ENCODE results near the gene MED13.

DNA sequence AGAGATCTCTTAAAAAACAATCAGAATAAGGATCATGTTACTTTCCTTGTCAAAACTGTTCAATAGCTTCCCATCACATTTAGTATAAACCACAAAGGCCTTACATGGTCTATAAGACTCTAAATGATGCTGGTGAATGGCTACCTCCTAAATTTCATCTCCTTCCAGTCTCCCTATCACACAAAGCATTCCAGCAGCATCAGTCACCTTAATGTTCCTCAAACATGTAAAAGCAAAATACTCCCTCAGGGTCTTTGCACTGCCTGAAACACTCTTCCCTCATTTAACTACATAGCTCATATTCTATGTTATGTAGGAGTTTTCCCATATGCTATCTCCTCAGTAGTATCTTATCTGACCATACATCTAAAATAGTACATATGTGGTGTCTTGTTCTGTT is 83.8 kb downstream of the MED13 start:
- TF ChIP-seq E2F1 (CRISPR knock-in tag; IDR thresholded peaks at IDR 0.05) (no peak), POLR2AphosphoS2 (IDR thresholded peaks at IDR 0.05; ENCODE audit: low read length) (no peak), POLR2AphosphoS5 (IDR thresholded peaks at IDR 0.05; ENCODE audit: control insufficient read depth, insufficient read depth, low read depth, low read length) (no peak), CTCF (IDR thresholded peaks at IDR 0.05 in 2 of 3, conservative IDR thresholded peaks at IDR 0.05 in 1 of 3; ENCODE audit: insufficient read depth in 2 of 3, low read depth in 1 of 3, low read length in 3 of 3) (no peak), GABPB1 (CRISPR knock-in tag; IDR thresholded peaks at IDR 0.05) (no peak), NR3C1 (CRISPR knock-in tag; IDR thresholded peaks at IDR 0.05) (no peak), POLR2G (IDR thresholded peaks at IDR 0.05; ENCODE audit: low read depth, low read length) (no peak), SIX5 (IDR thresholded peaks at IDR 0.05; ENCODE audit: borderline replicate concordance in 1 of 2, insufficient read depth in 1 of 2, low read depth in 1 of 2, low read length in 2 of 2) (no peak), UBTF (IDR thresholded peaks at IDR 0.05; ENCODE audit: borderline replicate concordance in 1 of 2, low read depth in 2 of 2, low read length in 2 of 2) (no peak)
